ENCODE data around the gene RSPRY1.
"Not testable (repeated sequence)": the region's sequence is repeated elsewhere in the genome, so short reads cannot be mapped to it uniquely, and the experiment has no call there.

RSPRY1 gene

GRCh38 chr16:57257455-57258070 is 71.4 kb downstream of the RSPRY1 start:
- DNase-seq, result no peak

DNA sequence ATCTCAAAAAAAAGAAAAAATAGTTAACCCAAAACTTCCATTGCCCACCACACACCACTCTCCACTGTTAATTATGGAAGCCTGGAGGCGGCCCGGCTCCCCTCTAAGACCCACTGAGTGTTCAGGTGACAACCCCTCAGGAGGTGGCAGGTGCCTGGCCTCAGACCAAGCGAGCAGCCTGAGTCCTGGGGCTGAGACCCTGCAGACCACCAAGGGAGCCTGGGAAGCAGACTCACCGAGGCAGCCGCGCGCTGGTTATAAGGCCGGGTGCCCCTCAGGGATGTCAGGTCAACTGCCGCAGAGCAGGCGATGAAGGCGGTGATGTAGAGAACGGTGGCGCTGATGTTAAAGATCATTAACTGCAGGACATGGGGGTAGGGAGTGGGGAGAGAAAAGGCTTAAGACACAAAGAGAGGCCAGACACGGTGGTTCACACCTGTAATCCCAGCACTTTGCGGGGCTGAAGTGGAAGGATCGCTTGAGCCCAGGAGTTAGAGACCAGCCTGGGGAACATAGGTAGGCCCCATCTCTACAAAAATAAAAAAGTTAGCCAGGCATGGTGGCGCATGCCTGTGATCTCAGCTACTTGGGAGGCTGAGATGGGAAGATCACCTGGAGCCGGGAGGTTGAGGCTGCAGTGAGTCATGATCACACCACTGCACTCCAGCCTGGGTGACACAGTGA is 72.2 kb downstream of the RSPRY1 start:
- no peak for DNase-seq

- no peak for DNase-seq
Measured at GRCh38 chr16:57258910-57259475, 72.9 kb downstream of the RSPRY1 start.

GRCh38 chr16:57260294-57260929 is 74.3 kb downstream of the RSPRY1 start:
- DNase-seq, result no peak

GRCh38 chr16:57261806-57262205 is 75.7 kb downstream of the RSPRY1 start:
- DNase-seq, result no peak

DNA sequence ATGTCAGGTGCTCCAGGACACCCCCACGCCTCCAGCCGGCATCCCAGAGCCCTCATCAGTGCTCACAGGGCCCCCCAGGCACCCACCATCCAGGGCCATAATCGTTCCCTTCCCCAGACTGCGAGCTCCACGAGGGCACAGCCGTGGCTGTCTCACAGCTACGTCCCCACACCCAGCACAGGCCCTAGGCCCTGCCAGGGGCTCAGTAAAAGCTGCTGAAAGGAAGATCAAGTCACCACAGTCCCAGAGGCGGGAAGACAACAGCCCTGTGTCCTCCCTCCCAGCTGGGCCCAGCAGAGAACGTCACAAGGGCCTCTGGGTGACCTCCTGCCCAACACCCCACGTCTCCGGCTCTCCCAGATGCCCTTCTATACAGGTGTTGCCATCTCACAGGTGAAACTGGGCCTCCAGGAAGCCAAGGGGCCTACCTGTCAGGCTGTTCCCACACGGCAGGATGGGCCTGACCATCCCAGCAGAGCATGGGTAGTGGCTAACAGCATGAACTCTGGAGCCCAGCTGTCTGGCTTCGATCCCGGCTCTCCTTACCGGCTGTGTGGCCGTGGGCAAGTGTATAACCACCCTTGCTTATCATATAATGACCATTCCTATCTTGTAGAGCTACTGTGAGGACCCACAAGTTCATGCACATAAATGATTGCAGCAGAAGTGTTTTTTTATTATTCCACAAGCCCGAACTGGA is 76.9 kb downstream of the RSPRY1 start:
- DNase-seq, result no peak

GRCh38 chr16:57263541-57264351 is 77.6 kb downstream of the RSPRY1 start:
- no peak for DNase-seq

DNA sequence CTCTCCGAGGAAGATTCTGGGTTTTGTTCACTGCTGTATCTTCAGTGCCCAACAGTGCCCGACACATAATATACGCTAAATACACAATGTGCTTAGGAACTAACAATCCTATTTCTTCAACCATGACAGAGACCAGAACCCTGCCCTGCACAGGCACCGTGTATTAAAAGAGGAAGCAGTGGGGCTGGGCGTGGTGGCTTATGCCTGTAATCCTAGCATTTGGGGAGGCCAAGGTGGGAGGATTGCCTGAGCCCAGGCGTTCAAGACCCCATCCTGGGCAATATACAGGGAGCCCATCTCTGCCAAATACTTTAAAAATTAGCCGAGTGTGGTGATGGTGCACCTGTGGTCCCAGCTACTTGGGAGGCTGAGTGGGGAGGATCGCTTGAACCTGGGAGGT is 78.3 kb downstream of the RSPRY1 start:
- no peak for DNase-seq

DNA sequence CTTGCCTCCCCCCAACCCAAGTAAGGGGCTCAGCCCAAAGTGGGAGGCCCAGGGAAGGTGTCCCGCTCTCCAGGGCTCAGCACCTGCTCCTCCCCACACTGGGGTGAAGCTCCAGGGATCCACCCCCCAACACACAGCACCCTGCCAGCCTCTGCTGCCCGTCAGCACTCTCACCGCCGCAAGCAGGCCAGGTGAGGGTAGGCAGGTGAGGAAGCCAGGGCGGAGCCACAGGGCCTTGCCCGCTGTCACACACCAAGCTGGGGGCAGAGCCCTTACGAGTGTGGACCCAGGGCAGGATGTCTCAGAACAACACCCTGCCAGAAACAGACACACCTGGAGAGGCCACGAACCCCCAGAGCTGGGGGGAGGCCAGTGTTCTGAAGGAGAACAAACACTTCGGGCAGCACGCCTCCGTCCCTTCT is 78.8 kb downstream of the RSPRY1 start:
- no peak for DNase-seq

DNA sequence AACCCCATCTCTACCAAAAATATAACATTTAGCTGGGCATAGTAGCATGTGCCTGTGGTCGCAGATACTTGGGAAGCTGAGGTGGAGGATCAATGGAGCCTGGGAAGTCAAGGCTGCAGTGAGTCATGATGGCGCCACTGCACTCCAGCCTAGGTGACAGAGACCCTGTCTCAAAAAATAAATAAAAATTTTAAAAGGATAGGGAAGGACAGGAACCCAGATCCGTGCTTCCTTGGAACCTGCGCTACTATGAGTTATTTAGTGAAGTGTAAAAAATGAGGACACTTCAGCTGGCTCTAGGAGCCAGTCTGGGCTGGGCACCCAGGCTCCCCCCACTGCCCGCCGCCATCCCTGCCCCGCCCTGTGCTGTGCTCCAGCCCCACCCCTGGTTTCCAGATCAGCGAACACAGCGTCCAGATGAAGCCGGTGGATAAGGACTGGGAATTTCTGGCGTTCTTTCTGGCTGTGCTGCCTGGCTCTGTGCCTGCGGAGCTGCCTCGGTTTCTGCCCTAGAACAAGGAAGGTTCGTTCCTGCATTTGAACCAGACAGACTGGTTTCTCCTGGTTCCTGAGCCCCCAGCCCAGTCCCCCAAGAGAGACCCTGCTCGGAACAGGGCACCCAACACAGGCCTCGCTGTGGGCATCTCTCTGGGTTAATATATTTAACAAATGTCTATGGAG is 79.9 kb downstream of the RSPRY1 start:
- DNase-seq, result no peak

DNA sequence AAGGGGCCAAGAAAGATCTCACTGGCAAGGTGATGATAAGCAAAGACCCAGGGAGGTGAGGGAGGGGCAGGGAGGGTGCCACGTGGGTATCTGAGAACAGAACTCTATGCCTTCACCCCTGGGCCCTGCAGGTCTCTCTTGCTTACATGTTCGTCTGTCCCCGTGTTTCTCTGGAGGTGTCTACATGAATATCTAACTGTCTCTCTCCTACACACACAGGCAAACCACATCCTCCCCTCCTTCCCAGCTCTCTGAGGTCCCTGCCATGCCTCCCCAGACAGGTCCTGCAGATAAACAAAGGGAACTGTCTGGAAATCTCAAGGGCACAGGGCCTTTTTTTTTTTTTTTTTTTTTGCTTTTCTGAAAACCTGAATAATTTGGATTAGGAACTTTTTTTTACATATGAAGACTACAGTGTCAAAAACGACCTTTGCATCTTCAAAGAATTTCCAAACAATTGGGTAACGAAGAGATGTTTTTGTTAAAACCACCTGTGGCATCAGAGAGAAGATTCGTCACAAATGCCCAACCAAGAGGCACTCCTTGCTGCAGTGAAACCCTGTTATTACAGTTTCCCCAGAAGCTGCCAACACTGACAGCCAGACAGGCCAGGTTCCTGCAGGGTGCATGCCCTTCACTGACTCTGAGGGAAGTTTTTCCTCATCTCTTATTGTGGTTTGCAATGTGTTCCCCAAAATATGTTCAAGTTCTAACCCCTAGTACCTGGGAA is 80.6 kb downstream of the RSPRY1 start:
- DNase-seq, result peak in 3 of 5 donors; percentile 17 to 25 (median 24)

DNA sequence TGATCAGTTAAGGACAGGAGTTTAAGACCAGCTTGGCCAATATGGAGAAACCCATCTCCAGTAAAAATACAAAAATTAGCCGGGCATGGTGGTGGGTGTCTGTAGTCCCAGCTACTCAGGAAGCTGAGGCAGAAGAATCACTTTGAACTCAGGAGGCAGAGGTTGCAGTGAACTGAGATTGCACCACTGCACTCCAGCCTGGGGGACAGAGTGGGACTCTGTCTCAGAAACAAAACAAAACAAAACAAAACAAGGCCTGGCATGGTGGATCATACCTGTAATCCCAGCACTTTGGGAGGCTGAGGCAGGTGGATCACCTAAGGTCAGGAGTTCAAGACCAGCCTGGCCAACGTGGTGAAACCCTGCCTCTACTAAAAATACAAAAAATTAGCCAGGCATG is 81.2 kb downstream of the RSPRY1 start:
- DNase-seq, result not testable (repeated sequence)

GRCh38 chr16:57268804-57269800 is 83.0 kb downstream of the RSPRY1 start:
- DNase-seq, result no peak

- no peak for DNase-seq
Measured at GRCh38 chr16:57270221-57271062, 84.3 kb downstream of the RSPRY1 start.

DNA sequence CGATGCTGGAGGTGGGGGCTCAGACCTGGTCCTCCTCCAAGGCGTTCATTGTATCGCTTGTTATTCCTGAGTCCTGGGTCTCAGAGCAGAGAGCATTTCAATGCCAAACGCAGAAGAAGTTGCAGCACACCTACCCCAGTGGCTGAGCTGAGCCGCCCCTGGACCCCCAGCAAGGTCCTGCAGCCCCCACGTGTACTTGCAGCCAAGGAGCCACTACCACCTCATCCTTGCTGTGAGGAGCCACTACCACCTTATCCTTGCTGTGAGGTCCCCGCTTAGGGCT is 84.9 kb downstream of the RSPRY1 start:
- DNase-seq, result no peak

- DNase-seq, result no peak
Measured at GRCh38 chr16:57271867-57272495, 85.9 kb downstream of the RSPRY1 start.

DNA sequence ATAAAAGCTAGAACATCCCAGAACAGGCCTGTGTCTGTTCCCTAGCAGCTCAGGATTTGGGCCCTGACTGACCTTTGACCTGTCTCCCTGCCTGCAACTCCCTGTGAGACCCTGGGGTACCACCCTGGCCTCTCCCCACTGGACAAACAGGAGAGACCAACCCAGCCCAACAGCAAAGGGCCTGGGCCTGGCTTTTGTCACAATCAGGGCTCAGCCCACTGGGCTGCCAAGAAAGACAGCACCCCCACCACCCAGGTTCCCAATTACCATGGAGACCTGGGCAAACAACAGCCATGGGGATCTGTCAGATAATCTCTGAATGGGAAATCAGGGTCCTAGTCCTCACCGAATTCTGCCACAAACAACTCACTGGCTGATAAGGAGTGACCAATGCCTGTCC is 87.2 kb downstream of the RSPRY1 start:
- no peak for DNase-seq

- no peak for DNase-seq
Measured at GRCh38 chr16:57273826-57274225, 87.7 kb downstream of the RSPRY1 start.

Data from T-helper 1 cell (primary cell).